Adrenal gland (tissue), 5 donors: ENCODE results near the gene LUC7L.

ENCODE experiments used
- CTCF ChIP-seq, 6 experiments: fragments of 450-650 bp in 4 of 6; fragments of 200-600 bp in 2 of 6; sonication (generic) in 1 of 6; IDR thresholded peaks; 1 replicate in 5 of 6; 2 replicates in 1 of 6; pipeline versions ENCODE4 v1.5.1 to v1.8.0; 2016 to 2021; ENCODE audit warnings: antibody characterized with exemption in 6 of 6, mild to moderate bottlenecking in 2 of 6, moderate library complexity in 1 of 6
- POLR2A ChIP-seq, 2 donors: fragments of 450-650 bp; IDR thresholded peaks; one replicate each; pipeline ENCODE4 v1.6.1; 2017; ENCODE audit warnings: antibody characterized with exemption in 2 of 2, mild to moderate bottlenecking in 2 of 2, moderate library complexity in 1 of 2
- donor health status: DM: no; HTN: no; CAD: no.

- no peak for TF ChIP-seq CTCF (IDR thresholded peaks at IDR 0.05)
- TF ChIP-seq POLR2A (IDR thresholded peaks at IDR 0.05): no peak
Measured at GRCh38 chr16:170788-171187, 58.5 kb downstream of the LUC7L start.
